HEK293T (cell line): ENCODE measurements around the gene FTO.

ENCODE experiments used
- CTCF ChIA-PET: fragments of 350-600 bp; formaldehyde crosslinking; extraction: SDS; loops from one replicate; lab custom pipeline; 2021; ENCODE audit warnings: antibody characterized with exemption, inconsistent platforms; lab: Yijun Ruan, JAX
- POLR2A ChIA-PET: fragments of 350-600 bp; formaldehyde crosslinking; extraction: SDS; loops from one replicate; lab custom pipeline; 2020; ENCODE audit warnings: antibody characterized with exemption, inconsistent platforms; lab: Yijun Ruan, JAX
- DNase-seq: peaks from one replicate; pipeline ENCODE4 v3.0.0; 2012; ENCODE audit warnings: mixed read lengths; ENCODE audit errors: extremely low spot score
- ARNT ChIP-seq: fragments of 450-650 bp; IDR thresholded peaks from 2 replicates; pipeline ENCODE4 v1.6.1; 2017; ENCODE audit warnings: mild to moderate bottlenecking
- BHLHE40 ChIP-seq: fragments of 450-650 bp; IDR thresholded peaks from 2 replicates; pipeline ENCODE4 v1.6.1; 2016; ENCODE audit warnings: mild to moderate bottlenecking, moderate library complexity, borderline replicate concordance
- CTBP1 ChIP-seq: fragments of 450-650 bp; IDR thresholded peaks from 2 replicates; pipeline ENCODE4 v1.6.1; 2016; ENCODE audit warnings: borderline replicate concordance
- ELF4 ChIP-seq: fragments of 450-650 bp; IDR thresholded peaks from 2 replicates; pipeline ENCODE4 v1.6.1; 2017; ENCODE audit warnings: antibody characterized with exemption
- FOXA1 ChIP-seq: fragments of 450-650 bp; IDR thresholded peaks from 2 replicates; pipeline ENCODE4 v1.6.1; 2016; ENCODE audit warnings: mild to moderate bottlenecking
- FOXK2 ChIP-seq: fragments of 450-650 bp; IDR thresholded peaks from 2 replicates; pipeline ENCODE4 v1.6.1; 2016; ENCODE audit warnings: mild to moderate bottlenecking
- FOXM1 ChIP-seq: fragments of 450-650 bp; IDR thresholded peaks from 2 replicates; pipeline ENCODE4 v1.6.1; 2017; ENCODE audit warnings: mild to moderate bottlenecking, borderline replicate concordance
- HDGF ChIP-seq: fragments of 450-650 bp; IDR thresholded peaks from 2 replicates; pipeline ENCODE4 v1.6.1; 2017; ENCODE audit warnings: antibody characterized with exemption, borderline replicate concordance
- L3MBTL2 ChIP-seq: fragments of 450-650 bp; conservative IDR thresholded peaks from 2 replicates; pipeline ENCODE4 v1.6.1; 2016; ENCODE audit warnings: mild to moderate bottlenecking
- LEF1 ChIP-seq: fragments of 450-650 bp; IDR thresholded peaks from 2 replicates; pipeline ENCODE4 v1.6.1; 2017; ENCODE audit warnings: mild to moderate bottlenecking, borderline replicate concordance
- NFRKB ChIP-seq: fragments of 450-650 bp; IDR thresholded peaks from 2 replicates; pipeline ENCODE4 v1.6.1; 2016; ENCODE audit warnings: mild to moderate bottlenecking, moderate library complexity
- SP1 ChIP-seq: fragments of 450-650 bp; IDR thresholded peaks from 2 replicates; pipeline ENCODE4 v1.6.1; 2017
- SUZ12 ChIP-seq: fragments of 450-650 bp; IDR thresholded peaks from 2 replicates; pipeline ENCODE4 v1.6.1; 2016; ENCODE audit warnings: mild to moderate bottlenecking
- TARDBP ChIP-seq: fragments of 450-650 bp; IDR thresholded peaks from 2 replicates; pipeline ENCODE4 v1.6.1; 2016
- ZNF384 ChIP-seq: fragments of 450-650 bp; IDR thresholded peaks from 2 replicates; pipeline ENCODE4 v1.6.1; 2016
- TF ChIP-seq, protein P1 (sequence below): fragments of 450-650 bp; IDR thresholded peaks from 2 replicates; pipeline ENCODE4 v1.6.1; 2016

Gene FTO

GRCh38 chr16:54112451-54113206 lies 408.7 kb downstream of the FTO start:
- no peak for DNase-seq
- no peak for TF ChIP-seq FOXA1
- TF ChIP-seq SP1, result no peak
- TF ChIP-seq HDGF, result no peak
- TF ChIP-seq ELF4, result no peak
- TF ChIP-seq LEF1, result no peak
- TF ChIP-seq CTBP1, result no peak
- no peak for TF ChIP-seq FOXM1
- no peak for TF ChIP-seq SUZ12
- no peak for TF ChIP-seq L3MBTL2
- TF ChIP-seq, protein P1, sequence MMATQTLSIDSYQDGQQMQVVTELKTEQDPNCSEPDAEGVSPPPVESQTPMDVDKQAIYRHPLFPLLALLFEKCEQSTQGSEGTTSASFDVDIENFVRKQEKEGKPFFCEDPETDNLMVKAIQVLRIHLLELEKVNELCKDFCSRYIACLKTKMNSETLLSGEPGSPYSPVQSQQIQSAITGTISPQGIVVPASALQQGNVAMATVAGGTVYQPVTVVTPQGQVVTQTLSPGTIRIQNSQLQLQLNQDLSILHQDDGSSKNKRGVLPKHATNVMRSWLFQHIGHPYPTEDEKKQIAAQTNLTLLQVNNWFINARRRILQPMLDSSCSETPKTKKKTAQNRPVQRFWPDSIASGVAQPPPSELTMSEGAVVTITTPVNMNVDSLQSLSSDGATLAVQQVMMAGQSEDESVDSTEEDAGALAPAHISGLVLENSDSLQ, result no peak
- TF ChIP-seq ARNT, result no peak
- ChIA-PET POLR2A (no interaction called here), CTCF (interaction anchor here (0.6 kb wide), 1 partner anchor 17 kb away, joined by 4 read pairs; no protein-coding TSS in a partner anchor)

- DNase-seq, result no peak
- POLR2A ChIA-PET, result no interaction called here
- TF ChIP-seq LEF1, result no peak
- TF ChIP-seq BHLHE40, result no peak
- no peak for TF ChIP-seq ELF4
- no peak for TF ChIP-seq TARDBP
- TF ChIP-seq CTBP1, result no peak
- TF ChIP-seq SP1, result no peak
- no peak for TF ChIP-seq FOXA1
- no peak for TF ChIP-seq SUZ12
- no peak for TF ChIP-seq ARNT
- TF ChIP-seq, protein P1, result no peak
- no peak for TF ChIP-seq NFRKB
- no peak for TF ChIP-seq L3MBTL2
- no peak for TF ChIP-seq HDGF
- TF ChIP-seq FOXK2, result no peak
- TF ChIP-seq ZNF384, result no peak
- TF ChIP-seq FOXM1, result no peak
- CTCF ChIA-PET, result interaction anchor here (0.6 kb wide), 1 partner anchor 1016 kb away, joined by 3 read pairs; no protein-coding TSS in a partner anchor
Measured at GRCh38 chr16:54115558-54115957, 411.6 kb downstream of the FTO start.

GRCh38 chr16:54116124-54116655 lies 412.2 kb downstream of the FTO start:
- ChIA-PET POLR2A (no interaction called here), CTCF (no interaction called here)
- no peak for TF ChIP-seq LEF1
- no peak for TF ChIP-seq ZNF384
- no peak for TF ChIP-seq SUZ12
- no peak for TF ChIP-seq ARNT
- TF ChIP-seq NFRKB, result no peak
- no peak for TF ChIP-seq FOXK2
- TF ChIP-seq FOXA1, result no peak
- TF ChIP-seq HDGF, result no peak
- TF ChIP-seq BHLHE40, result no peak
- no peak for DNase-seq

DNA sequence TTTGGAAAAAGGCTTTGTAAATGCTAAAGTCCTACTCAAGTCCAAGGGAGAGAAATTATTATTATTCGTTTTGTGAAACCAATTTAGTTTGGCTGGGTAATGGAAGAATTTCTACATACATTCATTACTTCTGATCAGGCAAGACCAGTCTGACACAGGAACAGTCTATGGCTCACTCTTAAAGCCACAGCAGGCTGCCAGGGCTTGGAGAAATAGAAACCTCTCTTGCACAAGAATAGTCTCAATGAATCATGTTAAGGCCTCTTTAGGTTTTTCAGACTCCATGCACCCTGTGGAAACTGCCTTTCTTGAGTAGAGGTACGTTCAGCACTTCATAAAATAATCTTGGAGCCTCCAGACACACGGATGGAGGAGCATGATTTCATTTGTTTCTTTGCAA lies 414.9 kb downstream of the FTO start:
- CTCF ChIA-PET, result no interaction called here

DNA sequence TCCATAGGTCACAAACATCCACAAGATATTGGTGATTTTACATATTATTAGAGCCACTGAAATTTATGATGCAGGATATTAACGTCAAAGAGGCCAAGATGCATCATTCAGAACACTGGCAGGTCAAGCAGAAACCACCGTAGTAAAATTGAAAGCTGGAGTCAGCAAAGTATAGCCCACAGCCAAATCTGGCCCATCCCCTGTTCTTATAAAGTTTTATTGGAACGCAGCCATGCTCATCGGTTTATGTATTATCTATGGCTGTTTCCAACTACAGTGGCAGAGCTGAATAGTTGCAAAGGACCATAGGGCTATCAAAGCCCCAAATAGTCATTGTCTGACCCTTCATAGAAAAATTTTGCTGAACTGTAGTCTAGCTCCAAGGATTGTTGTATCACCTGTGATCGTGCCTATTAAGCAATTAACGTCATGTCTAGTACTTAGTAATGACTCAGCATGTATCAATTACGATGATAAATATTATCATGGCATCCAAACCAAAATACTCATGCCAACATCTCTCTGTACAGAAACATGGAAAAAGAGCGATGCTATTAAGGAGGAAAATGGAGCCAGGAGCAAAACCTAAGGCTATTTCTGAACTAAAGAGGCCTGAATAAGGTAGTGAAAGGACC lies 417.0 kb downstream of the FTO start:
- TF ChIP-seq, protein P1, result no peak
- TF ChIP-seq CTBP1 (no peak), LEF1 (no peak), TARDBP (no peak), ELF4 (no peak), HDGF (no peak), FOXA1 (no peak), FOXK2 (no peak), FOXM1 (no peak), SUZ12 (no peak), ARNT (no peak), NFRKB (no peak), ZNF384 (no peak), L3MBTL2 (no peak)
- ChIA-PET POLR2A (no interaction called here), CTCF (no interaction called here)
- DNase-seq, result no peak

More for the DNA sequence above, 414.9 kb downstream of the FTO start:
- DNase-seq, result no peak
- TF ChIP-seq HDGF (no peak), CTBP1 (no peak), SUZ12 (no peak), ELF4 (no peak), ARNT (no peak), TARDBP (no peak), NFRKB (no peak), BHLHE40 (no peak), SP1 (no peak), FOXA1 (no peak), FOXM1 (no peak), L3MBTL2 (no peak), LEF1 (no peak), FOXK2 (no peak)
- TF ChIP-seq, protein P1, result no peak
- POLR2A ChIA-PET, result no interaction called here
